ENCODE data around the gene CDS2.

DNA sequence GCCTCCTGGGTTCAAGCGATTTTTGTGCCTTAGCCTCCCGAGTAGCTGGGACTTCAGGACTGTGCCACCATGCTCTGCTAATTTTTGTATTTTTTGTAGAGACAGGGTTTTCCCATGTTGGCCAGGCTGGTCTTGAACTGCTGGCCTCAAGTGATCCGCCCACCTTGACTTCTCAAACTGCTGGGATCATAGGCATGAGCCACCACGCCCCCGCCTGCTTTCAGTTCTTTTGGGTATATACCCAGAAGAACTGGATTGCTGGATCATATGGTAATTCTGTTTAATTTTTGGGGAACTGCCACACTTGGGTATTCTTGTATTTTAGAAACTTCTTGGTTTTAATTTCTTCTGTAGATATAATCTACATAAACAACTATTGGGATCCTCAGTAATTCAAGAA, 17.0 kb downstream of the CDS2 start:
- TF ChIP-seq, protein P1, sequence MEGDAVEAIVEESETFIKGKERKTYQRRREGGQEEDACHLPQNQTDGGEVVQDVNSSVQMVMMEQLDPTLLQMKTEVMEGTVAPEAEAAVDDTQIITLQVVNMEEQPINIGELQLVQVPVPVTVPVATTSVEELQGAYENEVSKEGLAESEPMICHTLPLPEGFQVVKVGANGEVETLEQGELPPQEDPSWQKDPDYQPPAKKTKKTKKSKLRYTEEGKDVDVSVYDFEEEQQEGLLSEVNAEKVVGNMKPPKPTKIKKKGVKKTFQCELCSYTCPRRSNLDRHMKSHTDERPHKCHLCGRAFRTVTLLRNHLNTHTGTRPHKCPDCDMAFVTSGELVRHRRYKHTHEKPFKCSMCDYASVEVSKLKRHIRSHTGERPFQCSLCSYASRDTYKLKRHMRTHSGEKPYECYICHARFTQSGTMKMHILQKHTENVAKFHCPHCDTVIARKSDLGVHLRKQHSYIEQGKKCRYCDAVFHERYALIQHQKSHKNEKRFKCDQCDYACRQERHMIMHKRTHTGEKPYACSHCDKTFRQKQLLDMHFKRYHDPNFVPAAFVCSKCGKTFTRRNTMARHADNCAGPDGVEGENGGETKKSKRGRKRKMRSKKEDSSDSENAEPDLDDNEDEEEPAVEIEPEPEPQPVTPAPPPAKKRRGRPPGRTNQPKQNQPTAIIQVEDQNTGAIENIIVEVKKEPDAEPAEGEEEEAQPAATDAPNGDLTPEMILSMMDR (conservative IDR thresholded peaks at IDR 0.05): no peak
- no peak for TF ChIP-seq ZFX (IDR thresholded peaks at IDR 0.05)
